ENCODE data around the gene RETSAT.
"Not testable (repeated sequence)": the region's sequence is repeated elsewhere in the genome, so short reads cannot be mapped to it uniquely, and the experiment has no call there.

The RETSAT gene

DNA sequence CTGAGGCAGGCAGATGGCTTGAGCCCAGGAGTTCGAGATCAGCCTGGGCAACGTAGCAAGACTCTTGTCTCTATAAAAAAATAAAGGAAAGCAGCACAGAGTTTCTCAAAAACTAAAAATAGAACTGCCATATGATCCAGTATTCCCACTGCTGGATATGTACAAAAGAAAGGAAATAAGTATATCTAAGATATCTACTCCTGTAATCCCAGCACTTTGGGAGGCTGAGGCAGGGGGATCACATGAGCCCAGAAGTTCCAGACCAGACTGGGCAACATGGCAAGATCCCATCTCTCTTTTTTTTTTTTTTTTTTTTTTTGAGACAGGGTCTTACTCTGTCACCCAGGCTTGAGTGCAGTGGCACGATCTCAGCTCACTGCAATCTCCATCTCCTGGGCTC lies 24.6 kb downstream of the RETSAT start:
- not testable (repeated sequence) for DNase-seq

DNA sequence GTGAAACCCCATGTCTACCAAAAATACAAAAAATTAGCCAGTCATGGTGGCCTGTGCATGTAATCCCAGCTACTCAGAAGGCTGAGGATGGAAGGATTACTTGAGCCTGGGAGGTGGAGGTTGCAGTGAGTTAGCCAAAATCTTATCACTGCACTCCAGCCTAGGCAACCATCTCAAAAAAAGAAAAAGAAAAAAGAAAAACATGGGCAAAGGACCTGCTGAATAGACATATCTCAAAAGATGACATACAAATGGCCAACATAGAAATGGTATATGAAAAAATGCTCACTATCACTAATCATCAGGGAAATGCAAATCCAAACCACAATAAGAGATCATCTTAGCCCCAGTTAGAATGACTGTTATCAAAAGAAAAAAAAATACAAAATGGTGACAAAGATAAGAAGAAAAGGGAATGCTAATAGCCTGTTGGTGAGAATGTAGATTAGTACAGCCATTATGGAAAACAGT lies 25.1 kb downstream of the RETSAT start:
- DNase-seq, result no peak

- peak; percentile 94 for DNase-seq
These were observed 26.3 kb downstream of the RETSAT start, which contains the start of gene TGOLN2 for GRCh38 chr2:85327822-85328617. Gene TGOLN2, minus strand, starts transcription at chr2:85327989. Its CDS starts 27 bp downstream, at chr2:85327962.

GRCh38 chr2:85327160-85327821 lies 27.0 kb downstream of the RETSAT start:
- peak; percentile 55 for DNase-seq

DNA sequence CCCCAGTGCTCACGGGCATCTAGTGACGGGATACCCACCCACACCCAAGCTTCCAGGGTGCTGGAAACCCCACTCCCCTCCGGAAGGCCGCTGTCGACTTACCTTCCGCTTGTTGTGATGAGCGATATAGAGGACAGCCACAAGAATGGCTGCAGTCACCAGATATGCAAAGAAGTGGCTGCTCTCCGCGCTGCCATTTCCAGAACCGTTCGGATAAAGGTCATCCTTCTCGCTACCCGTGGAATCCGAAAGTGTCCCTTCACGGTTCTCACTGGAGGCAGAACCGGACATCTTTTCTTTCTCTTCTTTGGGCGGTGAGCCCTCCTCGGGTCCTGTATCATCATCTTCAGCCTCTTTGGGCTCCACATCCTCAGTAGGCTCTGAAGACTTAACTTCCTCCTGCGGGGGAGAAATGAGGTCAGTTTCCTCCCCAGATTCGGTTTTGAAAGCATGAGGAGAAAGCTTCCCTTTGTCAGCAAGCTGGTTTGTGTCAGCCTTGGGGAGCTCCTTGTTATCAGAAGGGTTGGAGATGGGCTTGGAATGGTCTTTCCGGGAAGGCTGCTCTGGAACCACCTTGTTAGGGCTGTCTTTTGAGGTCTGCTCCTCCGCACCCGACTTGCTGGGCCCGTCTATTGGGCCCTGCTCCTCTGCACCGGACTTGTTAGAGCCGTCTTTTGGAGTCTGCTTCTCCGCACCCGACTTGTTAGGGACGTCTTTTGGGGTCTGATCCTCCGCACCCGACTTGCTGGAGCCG lies 27.7 kb downstream of the RETSAT start:
- DNase-seq, result peak; percentile 53

- no peak for DNase-seq
These were observed 28.9 kb downstream of the RETSAT start for GRCh38 chr2:85325466-85325811.

DNA sequence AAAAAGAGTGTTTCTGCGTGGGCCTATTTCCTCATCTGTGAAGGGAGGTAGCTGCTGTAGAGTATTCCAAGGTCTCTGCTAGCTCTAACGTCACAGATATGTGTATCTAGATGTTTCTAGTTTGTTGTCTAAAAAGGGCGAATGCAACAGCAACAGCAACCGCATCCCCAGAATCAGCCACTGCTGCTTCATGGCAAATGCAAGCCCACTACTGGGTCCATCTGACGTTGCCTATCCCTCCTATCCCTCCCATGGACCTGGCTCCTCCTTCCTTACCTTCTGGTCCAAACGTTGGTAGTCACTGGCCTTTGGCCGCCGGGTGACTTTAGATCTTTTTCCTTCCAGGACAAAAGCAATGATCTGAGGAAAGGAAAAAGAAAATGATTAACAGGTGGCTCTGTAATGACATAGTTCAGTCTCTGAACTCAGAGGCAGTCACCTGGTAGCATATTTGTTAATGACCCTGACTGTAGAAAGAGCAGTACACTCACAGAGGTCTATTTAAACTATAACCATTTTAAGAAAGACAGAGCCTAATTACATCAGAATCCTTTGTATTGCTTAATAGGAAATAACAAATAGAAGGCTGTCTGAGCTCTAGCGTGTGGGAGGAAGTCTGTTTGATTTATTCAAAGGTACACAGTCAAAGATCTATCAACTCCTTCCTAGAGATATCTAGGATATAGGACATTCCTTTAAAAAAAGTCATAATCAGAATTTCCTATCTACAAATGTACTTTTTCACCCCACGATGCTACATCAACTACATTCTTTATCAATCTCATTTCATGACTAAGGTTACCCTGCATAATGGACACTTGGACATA lies 29.5 kb downstream of the RETSAT start:
- no peak for DNase-seq

GRCh38 chr2:85323988-85324367 lies 30.4 kb downstream of the RETSAT start:
- DNase-seq, result not testable (repeated sequence)

DNA sequence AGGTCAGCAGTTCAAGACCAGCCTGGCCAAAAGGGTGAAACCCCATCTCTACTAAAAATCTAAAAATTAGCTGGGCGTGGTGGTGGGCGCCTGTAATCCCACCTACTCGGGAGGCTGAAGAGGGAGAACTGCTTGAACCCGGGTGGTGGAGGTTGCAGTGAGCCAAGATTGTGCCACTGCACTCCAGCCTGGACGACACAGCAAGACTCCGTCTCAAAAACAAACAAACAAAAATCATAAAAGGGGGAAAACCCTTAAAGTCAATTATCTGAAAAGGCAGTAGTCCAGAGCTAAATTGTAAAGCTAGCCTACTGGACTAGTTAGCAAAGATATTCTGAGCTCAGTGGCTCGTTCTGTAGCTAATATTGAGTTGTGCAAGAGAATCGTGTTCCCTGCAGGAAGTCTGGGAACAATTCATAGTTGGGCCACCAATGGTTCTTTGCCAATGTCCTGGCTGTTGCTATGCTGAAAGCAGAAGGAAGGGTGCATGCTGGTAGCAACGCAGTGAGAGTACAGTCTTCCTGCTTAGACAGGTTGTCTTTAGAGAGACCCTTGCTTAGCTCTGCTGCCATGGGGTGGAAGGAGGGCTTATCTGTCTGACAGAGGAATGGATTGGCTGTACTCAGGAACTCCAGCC lies 30.9 kb downstream of the RETSAT start:
- no peak for DNase-seq

- DNase-seq, result no peak
These were observed 34.5 kb downstream of the RETSAT start for GRCh38 chr2:85319796-85320195.

GRCh38 chr2:85318222-85319074 lies 35.9 kb downstream of the RETSAT start:
- DNase-seq, result peak; percentile 63

DNA sequence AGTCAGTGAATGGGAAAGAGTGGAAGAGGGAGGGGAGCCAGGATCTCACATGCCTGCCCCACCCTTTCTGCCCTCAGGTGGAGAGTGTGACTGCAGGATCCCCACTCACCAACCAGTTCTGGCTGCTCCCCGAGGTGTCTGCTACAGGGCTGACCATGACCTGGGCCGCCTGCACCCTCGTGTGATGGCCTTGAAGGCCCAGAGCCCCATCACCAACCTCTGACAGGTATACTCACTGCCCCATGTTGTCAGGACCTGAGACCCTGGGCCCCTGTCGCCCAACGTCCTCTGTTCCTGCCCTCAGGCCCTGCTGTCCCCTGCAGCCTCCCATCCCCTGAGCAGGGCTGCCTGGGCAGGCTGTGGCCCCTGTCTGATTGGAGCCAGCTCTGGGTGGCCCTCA lies 38.4 kb downstream of the RETSAT start:
- not testable (repeated sequence) for DNase-seq

DNA sequence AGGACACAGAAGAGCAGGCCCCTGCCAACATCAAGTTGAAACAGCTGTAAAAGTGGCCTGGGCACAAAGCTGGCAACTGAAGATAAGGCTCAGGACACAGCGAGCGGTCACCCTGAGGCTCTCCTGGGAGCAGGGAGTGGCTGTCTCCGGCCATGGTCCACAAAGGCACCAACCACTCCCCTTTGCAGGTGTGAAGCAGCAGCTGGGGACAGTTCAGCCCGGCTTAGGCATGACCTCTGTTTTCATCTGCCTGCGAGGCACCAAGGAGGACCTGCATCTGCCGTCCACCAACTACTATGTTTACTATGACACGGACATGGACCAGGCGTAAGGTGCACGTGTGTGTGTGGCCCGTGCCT lies 39.5 kb downstream of the RETSAT start:
- DNase-seq, result no peak

DNA sequence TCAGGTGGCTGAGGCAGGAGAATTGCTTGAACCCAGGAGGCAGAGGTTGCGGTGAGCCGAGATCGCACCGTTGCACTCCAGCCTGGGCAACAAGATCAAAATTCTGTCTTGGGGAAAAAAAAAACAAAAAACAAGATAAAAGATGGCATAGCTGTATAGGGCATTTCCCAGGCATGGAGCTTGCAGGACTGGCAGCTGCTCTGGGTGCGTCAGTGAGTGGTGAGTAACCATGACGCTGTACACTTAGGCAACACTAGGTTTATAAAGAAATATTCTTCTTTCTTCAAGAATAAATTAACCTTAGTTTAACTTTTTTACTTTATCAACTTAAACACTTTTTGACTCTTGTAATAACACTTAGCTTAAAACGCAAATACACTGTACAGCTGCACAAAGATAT lies 41.9 kb downstream of the RETSAT start:
- no peak for DNase-seq

- DNase-seq, result no peak
These were observed 44.0 kb downstream of the RETSAT start for GRCh38 chr2:85310330-85310729.

DNA sequence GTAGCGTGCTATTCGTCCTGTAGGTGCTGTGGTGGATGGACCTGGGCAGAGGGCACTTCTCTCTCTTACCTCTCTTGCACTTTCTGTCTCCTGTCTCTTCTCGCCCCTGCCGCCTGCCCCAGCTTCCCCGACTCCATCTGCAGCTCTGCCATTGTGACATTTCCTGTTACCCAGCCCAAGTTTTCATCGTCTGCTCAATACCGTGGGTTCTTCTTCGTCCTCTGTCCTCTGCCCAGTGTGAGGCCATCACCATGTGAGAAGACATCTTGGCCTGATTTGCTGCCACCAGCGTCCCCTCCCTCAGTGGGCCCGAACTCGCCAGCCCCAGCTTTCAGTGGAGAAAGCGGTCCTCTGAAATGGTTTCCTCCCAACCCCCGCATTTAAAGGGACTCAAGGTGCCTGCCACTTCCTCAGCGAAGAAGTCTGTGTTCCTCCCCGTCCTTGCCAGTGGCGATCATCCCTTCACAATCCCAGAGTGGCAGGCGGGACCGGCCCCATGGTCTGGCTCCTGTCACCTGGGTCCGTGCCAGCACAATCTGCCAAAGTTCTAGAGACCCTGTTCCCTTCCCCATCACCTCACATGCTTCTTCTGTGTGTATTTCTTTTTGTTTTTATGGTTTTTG lies 44.5 kb downstream of the RETSAT start:
- no peak for DNase-seq

DNA sequence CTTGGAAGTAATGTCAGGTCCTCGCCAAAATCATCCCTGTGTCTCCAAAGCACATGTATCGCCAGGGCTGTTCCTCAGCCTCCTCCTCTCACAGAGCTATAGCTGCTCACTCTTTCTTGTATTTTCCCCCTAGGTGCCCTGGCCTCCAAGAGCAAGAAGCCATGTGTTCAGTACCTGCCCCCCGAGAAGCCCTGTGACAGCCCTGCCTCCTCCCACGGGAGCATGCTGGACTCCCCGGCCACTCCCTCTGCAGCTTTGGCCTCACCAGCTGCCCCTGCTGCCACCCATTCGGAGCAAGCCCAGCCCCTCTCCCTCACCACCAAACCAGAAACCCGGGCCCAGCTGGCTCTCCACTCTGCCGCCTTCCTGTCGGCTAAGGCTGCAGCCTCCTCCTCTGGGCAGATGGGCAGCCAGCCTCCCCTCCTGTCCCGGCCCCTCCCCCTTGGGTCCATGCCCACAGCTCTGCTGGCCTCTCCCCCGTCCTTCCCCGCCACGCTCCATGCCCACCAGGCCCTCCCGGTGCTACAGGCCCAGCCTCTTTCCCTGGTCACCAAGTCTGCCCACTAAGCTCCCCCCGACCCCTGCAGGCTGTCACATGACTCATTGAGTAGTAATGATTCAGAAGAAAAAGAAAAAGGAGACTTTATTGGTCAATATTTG lies 45.3 kb downstream of the RETSAT start:
- no peak for DNase-seq

GRCh38 chr2:85308201-85308600 lies 46.1 kb downstream of the RETSAT start:
- DNase-seq, result no peak

- no peak for DNase-seq
These were observed 46.8 kb downstream of the RETSAT start for GRCh38 chr2:85307527-85307897.

GRCh38 chr2:85303780-85304531 lies 50.4 kb downstream of the RETSAT start:
- DNase-seq, result no peak

Data from stimulated activated CD4-positive, alpha-beta T cell treated with anti-CD3 and anti-CD28 coated beads, Interleukin-4, amount 100 ng/mL, for 24 hours (primary cell).